Measurements from ENCODE around the gene MTMR2. TPM values are rescaled to one million over a fixed set of nuclear protein-coding genes. Genes with fewer than 3 reads are reported as not detected.
A peak's percentile ranks its signal among the peaks of the same experiment; 100 is the strongest.

Gene MTMR2
- total and polyA plus RNA-seq, 2 experiments from 2014 or later: 26.6 to 52.6 TPM

GRCh38 chr11:95937358-95937757 is 13.5 kb upstream of the MTMR2 start (continued):
- no peak for TF ChIP-seq ETS1 (IDR thresholded peaks at IDR 0.05)
- no peak for TF ChIP-seq EZH2phosphoT487 (IDR thresholded peaks at IDR 0.05; ENCODE audit: unreplicated experiment)
- no peak for TF ChIP-seq STAT1 (IDR thresholded peaks at IDR 0.05; ENCODE audit: unreplicated experiment)
- TF ChIP-seq CREB1 (CRISPR knock-in tag; IDR thresholded peaks at IDR 0.05; ENCODE audit: low read depth): no peak

- Histone ChIP-seq H3K36me3 (ENCODE audit: insufficient read depth) (no peaks in the 10 kb centered on the region), H3K4me2 (no peak overlapping the region), H3K27me3 (ENCODE audit: insufficient read depth) (no peaks in the 10 kb centered on the region), H3F3A (replicated peaks; ENCODE audit: low read depth) (no peaks in the 10 kb centered on the region), H3K4me3 (no peak overlapping the region), H3K9me2 (ENCODE audit: insufficient read depth) (no peaks in the 10 kb centered on the region), H3K4me1 (ENCODE audit: insufficient read depth) (no peaks in the 10 kb centered on the region), H4K20me1 (replicated peaks; ENCODE audit: insufficient read depth) (no peaks in the 10 kb centered on the region), H3K79me2 (replicated peaks; ENCODE audit: insufficient read depth) (no peaks in the 10 kb centered on the region), H3K27ac (ENCODE audit: low read depth) (no peak overlapping the region), H2AFZ (0 out of 2 replicates have a peak overlapping the region, but pooled peaks have one; percentile 23)
- Mint-ChIP-seq H3K9me3 (peaks cover 5% of the 10 kb centered on the region; the same call in 1 of the 3 replicates), H3K27ac (no peak overlapping the region), H3K36me3 (ENCODE audit: low read depth) (no peaks in the 10 kb centered on the region), H3K27me3 (ENCODE audit: insufficient read depth, low read depth, poor library complexity) (peaks cover 2% of the 10 kb centered on the region), H3K4me3 (no peak overlapping the region), H3K4me1 (no peaks in the 10 kb centered on the region)
- ATAC-seq (no peak), DNase-seq (ENCODE audit: low spot score) (no peak)
- TF ChIP-seq POLR2AphosphoS5 (IDR thresholded peaks at IDR 0.05; ENCODE audit: low read depth) (no peak), STAT1 (IDR thresholded peaks at IDR 0.05; ENCODE audit: unreplicated experiment) (no peak)
Measured at GRCh38 chr11:95933594-95933993, 9.7 kb upstream of the MTMR2 start.

GRCh38 chr11:95931916-95932315 is 8.0 kb upstream of the MTMR2 start:
- Mint-ChIP-seq H3K4me3 (no peak overlapping the region), H3K27ac (no peak overlapping the region), H3K27me3 (ENCODE audit: insufficient read depth, low read depth, poor library complexity) (peaks cover 2% of the 10 kb centered on the region), H3K9me3 (0 out of 3 replicates have a peak, but pooled peaks cover 2% of the 10 kb centered on the region), H3K36me3 (ENCODE audit: low read depth) (no peaks in the 10 kb centered on the region), H3K4me1 (no peaks in the 10 kb centered on the region)
- H3K27ac ChIP-seq (ENCODE audit: low read depth): no peak overlapping the region
- no peaks in the 10 kb centered on the region for H3F3A ChIP-seq (replicated peaks; ENCODE audit: low read depth)
- no peak overlapping the region for H3K4me2 ChIP-seq
- H4K20me1 ChIP-seq (replicated peaks; ENCODE audit: insufficient read depth): no peaks in the 10 kb centered on the region
- H3K4me1 ChIP-seq (ENCODE audit: insufficient read depth): no peaks in the 10 kb centered on the region
- no peak overlapping the region for H3K4me3 ChIP-seq
- H3K27me3 ChIP-seq (ENCODE audit: insufficient read depth): no peaks in the 10 kb centered on the region
- H2AFZ ChIP-seq: no peak overlapping the region
- TF ChIP-seq ZNF114 (CRISPR knock-in tag; IDR thresholded peaks at IDR 0.05) (no peak), ETS1 (IDR thresholded peaks at IDR 0.05) (no peak), JUNB (IDR thresholded peaks at IDR 0.05; ENCODE audit: unreplicated experiment) (no peak), NANOG (IDR thresholded peaks at IDR 0.05; ENCODE audit: borderline replicate concordance) (no peak), CREB1 (CRISPR knock-in tag; IDR thresholded peaks at IDR 0.05; ENCODE audit: low read depth) (no peak), EZH2 (IDR thresholded peaks at IDR 0.05; ENCODE audit: low read depth, unreplicated experiment) (no peak)
- TF ChIP-seq, protein P1, sequence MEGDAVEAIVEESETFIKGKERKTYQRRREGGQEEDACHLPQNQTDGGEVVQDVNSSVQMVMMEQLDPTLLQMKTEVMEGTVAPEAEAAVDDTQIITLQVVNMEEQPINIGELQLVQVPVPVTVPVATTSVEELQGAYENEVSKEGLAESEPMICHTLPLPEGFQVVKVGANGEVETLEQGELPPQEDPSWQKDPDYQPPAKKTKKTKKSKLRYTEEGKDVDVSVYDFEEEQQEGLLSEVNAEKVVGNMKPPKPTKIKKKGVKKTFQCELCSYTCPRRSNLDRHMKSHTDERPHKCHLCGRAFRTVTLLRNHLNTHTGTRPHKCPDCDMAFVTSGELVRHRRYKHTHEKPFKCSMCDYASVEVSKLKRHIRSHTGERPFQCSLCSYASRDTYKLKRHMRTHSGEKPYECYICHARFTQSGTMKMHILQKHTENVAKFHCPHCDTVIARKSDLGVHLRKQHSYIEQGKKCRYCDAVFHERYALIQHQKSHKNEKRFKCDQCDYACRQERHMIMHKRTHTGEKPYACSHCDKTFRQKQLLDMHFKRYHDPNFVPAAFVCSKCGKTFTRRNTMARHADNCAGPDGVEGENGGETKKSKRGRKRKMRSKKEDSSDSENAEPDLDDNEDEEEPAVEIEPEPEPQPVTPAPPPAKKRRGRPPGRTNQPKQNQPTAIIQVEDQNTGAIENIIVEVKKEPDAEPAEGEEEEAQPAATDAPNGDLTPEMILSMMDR (conservative IDR thresholded peaks at IDR 0.05; ENCODE audit: low read depth in 2 of 2): no peak
- H3K9me2 ChIP-seq (ENCODE audit: insufficient read depth): no peaks in the 10 kb centered on the region
- H3K36me3 ChIP-seq (ENCODE audit: insufficient read depth): no peaks in the 10 kb centered on the region
- ATAC-seq: no peak
- H3K79me2 ChIP-seq (replicated peaks; ENCODE audit: insufficient read depth): no peaks in the 10 kb centered on the region
- DNase-seq (ENCODE audit: low spot score): no peak

All from GM23338 (cell line).